GM21528 (cell line): ENCODE measurements around the gene SETMAR.
"Not testable (repeated sequence)": the region's sequence is repeated elsewhere in the genome, so short reads cannot be mapped to it uniquely, and the experiment has no call there.

Experiments
- ATAC-seq: cut with Tn5 transposase; IDR thresholded peaks from one replicate; pipeline ENCODE4 v1.9.1; 2021; ENCODE audit warnings: mild to moderate bottlenecking, moderate library complexity; ENCODE audit not compliant: unreplicated experiment, low FRiP score

SETMAR gene

GRCh38 chr3:4303187-4304123, at the start of gene SETMAR:
TSS of gene SETMAR (plus strand) at chr3:4303369. CDS start at chr3:4303371, 2 bp downstream.
- peak; percentile 99 for ATAC-seq

GRCh38 chr3:4261406-4261805, 41.8 kb upstream of the SETMAR start:
- ATAC-seq = no peak

DNA sequence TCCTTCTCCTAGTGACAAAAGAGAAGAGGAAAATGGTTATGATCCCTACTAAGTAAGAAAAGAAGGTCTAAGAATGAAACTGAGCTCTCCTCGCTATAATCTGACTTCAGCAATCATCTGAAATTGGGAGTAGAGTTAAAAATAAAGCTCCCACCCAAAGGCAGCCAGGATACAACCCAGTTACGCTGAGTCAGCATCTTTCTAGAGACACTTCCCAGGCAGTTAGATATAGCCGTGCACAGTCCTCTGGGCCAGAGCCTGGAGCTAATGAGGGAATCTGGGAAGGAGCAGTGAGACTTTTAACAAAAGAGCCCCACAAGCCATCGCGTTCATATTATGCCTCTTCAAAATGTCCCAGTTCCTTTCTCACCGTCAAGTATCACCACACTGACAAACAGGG, 39.1 kb upstream of the SETMAR start:
- ATAC-seq = no peak

DNA sequence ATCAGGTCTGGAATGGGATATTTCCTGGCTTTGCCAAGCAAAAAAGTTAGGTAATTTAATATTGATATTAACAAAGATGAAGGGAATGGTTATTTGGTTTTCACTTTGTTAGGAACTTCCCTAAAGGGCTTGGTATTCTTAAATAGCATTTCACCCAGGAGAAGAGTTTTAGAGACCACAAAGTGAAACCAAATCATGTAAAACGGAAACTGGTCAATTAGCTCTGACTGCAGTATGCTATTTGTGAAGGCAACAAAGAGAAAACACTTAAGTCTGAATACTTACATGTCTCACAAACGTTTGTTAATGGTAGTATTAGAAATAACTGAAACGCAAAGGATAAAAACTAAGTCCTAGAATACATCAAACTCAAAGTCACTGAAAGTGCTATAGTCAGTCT, 32.4 kb upstream of the SETMAR start:
- ATAC-seq = peak; percentile 68

DNA sequence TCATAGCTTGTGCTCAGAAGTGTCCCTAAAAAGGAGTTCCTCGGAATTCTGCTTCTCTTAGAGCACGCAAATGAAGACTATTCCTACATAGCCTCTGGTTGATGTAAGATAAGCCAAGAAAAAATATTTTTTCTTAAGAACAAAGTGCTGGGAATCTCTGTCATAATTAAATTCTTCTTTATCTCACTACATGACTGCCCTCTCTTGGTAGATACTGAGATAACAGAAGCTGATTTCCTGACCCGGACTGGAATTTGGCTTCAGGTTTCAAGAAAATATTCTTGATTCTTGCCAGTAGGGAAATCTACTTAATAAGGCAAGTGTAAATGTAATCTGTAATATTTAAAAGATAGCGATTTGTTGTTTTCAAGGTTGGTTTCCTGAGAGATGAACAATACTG, 31.3 kb upstream of the SETMAR start:
- no peak for ATAC-seq

GRCh38 chr3:4279516-4280105, 23.6 kb upstream of the SETMAR start:
- no peak for ATAC-seq

GRCh38 chr3:4281991-4282390, 21.2 kb upstream of the SETMAR start:
- ATAC-seq = no peak

GRCh38 chr3:4284865-4285264, 18.3 kb upstream of the SETMAR start:
- no peak for ATAC-seq

GRCh38 chr3:4289044-4289443, 14.1 kb upstream of the SETMAR start:
- no peak for ATAC-seq

GRCh38 chr3:4290272-4290893, 12.8 kb upstream of the SETMAR start:
- ATAC-seq = peak; percentile 75

- ATAC-seq = no peak
Observed at GRCh38 chr3:4292301-4292700, 10.9 kb upstream of the SETMAR start.

DNA sequence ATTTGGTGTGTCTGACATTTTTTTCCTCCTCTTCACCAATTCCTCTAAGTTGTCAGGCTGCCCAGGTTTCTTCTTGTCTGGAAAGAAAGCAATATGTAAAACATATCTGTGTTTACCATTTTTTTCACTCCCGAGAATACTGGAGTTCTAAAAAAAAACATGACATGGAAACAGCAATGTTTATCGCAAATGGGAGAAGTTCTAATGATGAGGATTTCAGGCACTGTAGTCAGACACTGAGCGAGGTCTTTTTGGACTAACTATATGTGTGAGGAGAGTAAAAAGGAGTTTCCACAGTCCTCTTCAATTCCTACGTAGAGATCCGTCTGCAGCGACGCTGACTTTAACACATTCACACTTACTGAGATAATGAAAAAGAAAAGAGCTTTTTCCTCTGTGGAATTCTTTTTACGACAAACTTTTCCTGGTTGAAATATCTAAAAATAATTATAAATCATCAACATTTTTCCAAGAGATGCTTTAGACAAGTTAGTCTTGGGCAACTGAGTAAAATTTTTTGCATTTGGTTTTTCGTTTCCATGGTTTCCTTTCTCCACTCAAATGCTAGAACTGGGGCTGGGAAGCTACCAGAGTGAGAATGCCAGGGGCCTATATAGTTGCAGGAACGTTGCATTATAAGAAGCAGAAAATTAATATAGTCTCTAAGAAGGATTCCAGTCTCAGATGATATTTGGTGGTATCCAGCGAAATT, 8.4 kb upstream of the SETMAR start:
- no peak for ATAC-seq

DNA sequence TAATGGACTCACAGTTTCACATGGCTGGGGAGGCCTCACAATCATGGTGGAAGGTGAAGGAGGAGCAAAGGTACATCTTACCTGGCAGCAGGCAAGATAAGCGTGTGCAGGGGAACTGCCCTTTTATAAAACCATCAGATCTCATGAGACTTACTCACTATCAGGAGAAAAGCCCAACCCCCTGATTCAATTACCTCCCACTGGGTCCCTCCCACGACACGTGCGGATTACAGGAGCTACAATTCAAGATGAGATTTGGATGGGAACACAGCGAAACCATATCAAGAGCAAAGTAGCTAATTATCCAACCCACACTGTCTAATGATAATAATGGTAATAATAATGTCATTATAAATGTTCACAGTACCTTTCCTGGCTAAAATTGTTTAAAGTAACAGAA, 6.7 kb upstream of the SETMAR start:
- ATAC-seq = not testable (repeated sequence)

DNA sequence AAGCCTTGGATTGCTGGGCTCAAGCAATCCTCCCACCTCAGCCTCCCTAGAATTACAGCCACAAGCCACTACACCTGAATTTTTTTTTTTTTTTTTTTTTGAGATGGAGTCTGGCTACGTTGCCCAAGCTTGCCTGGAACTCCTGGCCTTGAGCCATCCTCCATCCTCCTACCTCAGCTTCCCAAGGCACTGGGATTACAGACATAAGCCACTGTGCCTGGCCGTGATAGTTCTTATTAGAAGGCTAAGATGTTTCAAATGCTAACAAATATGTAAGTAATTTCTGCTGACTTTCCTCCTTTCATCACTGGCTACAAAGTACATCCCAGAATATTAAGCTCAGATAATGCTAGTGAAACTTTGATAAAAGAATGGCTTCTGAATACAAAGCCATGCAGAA, 5.7 kb upstream of the SETMAR start:
- no peak for ATAC-seq

DNA sequence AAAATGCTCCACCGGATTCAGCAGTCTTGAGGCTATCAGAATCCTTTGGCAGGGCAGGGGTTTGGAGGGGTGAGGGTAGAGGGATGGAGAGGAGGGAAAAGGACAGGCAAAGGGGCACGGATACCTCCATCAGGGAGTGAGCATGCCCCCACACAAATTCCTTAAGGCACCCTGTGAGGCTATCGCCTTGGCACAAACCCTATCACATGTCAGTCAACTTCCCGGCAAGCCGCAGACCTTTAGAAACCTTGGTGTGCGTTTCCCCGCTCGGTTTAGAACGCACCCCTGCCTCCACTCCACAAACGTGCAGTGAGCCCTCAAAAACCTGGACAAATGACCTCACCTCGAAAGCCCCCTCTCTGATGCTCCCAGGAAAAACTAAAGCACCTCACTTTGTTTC, 422 bp upstream of the SETMAR start:
- peak; percentile 1 for ATAC-seq

DNA sequence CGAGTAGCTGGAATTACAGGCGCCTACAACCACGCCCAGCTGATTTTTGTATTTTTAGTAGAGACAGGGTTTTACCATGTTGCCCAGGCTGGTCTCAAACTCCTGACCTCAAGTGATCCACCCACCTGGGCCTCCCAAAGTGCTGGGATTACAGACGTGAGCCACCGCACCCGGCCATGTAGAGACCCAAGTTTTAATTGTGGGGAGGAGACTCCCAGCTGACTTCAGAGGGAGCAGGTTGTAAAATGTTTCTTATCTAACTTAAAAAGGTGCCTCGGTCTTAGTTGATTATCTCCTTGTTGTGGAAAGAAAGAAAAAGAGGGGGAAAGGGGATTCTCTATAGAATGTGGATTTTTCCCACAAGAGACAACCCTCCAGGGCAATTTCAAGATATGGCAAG, 2.0 kb downstream of the SETMAR start:
- not testable (repeated sequence) for ATAC-seq

DNA sequence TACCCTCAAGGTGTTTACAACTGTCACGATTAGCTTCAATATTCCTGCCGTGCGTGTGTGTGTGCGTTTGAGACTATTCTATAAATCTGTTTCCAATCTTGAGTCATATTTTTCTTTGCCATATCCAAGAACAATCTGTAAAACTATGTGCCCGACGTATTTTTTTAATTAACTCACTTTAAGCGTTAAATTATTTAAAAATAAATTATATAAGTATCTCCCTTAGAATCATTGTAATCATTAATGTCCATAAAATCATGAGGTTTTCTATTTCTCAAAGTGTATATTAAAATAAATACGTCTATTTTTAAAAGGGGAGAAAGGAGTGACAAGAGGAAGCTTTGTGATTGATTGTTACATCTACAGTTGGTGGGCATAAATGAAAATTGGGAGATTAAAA, 2.9 kb downstream of the SETMAR start:
- no peak for ATAC-seq

- ATAC-seq = no peak
Observed at GRCh38 chr3:4306860-4307259, 3.7 kb downstream of the SETMAR start.

- ATAC-seq = no peak
Observed at GRCh38 chr3:4309491-4310128, 6.4 kb downstream of the SETMAR start.

DNA sequence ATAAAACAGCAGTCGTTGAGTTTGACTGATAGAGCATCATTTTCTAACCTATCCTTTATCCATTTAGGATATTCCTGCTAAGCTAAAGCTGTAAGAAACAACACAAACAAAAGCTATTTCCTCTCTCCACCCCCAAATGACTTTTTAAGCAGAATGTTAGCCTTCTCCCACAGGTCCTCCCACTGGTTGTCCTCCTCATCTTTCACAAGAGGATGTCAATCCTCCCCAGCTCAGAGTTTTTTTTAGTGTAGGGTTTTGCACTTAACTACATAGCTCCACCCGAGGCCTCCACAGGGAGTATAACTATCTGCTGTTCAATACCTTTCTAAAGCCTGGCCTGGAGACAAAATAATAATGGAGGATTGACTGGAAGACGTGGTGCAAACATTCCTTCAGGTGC, 7.8 kb downstream of the SETMAR start:
- no peak for ATAC-seq
